IMR-90 (cell line): ENCODE results near the gene TOMM22.

Source experiments
- CTCF ChIP-seq: conservative IDR thresholded peaks from 2 replicates; pipeline ENCODE4 v1.5.1; 2012; ENCODE audit warnings: mild to moderate bottlenecking, low read depth, low read length, improper control_type of control experiment
- FOS ChIP-seq: fragments of 150-350 bp; IDR thresholded peaks from 2 replicates; pipeline ENCODE4 v1.6.1; 2016; ENCODE audit warnings: low read depth, low read length
- NFE2L2 ChIP-seq: fragments of 150-350 bp; IDR thresholded peaks from 2 replicates; pipeline ENCODE4 v1.6.1; 2016; ENCODE audit warnings: low read depth, mild to moderate bottlenecking, low read length
- POLR2A ChIP-seq: IDR thresholded peaks from 2 replicates; pipeline ENCODE4 v1.6.1; 2012; ENCODE audit warnings: mild to moderate bottlenecking, low read depth, low read length
- RAD21 ChIP-seq: IDR thresholded peaks from 2 replicates; pipeline ENCODE4 v1.6.1; 2012; ENCODE audit warnings: low read length, improper control_type of control experiment
- RFX5 ChIP-seq: IDR thresholded peaks from 2 replicates; pipeline ENCODE4 v1.8.0; 2012; ENCODE audit warnings: low read depth, mild to moderate bottlenecking, low read length, moderate library complexity
- USF2 ChIP-seq: fragments of 150-350 bp; IDR thresholded peaks from 2 replicates; pipeline ENCODE4 v1.6.1; 2017; ENCODE audit warnings: mild to moderate bottlenecking, antibody characterized with exemption, low read length, low read depth

- no peak for TF ChIP-seq CTCF
- TF ChIP-seq FOS, result no peak
- TF ChIP-seq RAD21, result no peak
- TF ChIP-seq USF2, result no peak
- TF ChIP-seq POLR2A, result no peak
- no peak for TF ChIP-seq RFX5
- TF ChIP-seq NFE2L2, result no peak
Measured at GRCh38 chr22:38706101-38706900, 24.5 kb downstream of the TOMM22 start.
